Fibroblast of skin of scalp (primary cell): ENCODE results near the gene CCDC197.

ENCODE experiments used
- DNase-seq: peaks from one replicate; pipeline ENCODE4 v3.0.0-alpha.2; 2013

The CCDC197 gene

DNA sequence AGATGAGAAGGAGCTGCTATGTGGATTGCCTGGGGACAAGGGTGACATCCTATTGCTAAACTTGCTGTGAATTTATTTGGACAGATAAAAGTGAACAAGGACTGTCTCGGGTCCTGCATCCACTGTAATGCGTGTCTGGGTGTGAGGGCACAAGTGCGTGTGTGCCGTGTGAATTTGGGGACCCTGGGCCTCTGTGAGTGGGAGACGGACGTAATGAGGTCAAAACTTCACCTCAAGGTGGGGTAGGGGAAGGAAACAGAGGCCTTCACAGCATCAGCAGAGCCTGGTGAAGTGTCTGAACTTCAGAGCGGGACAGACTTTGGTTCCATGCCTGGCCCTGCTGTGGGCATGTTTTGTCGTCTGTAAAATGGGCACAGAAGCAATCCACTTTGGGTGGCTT, 35.5 kb upstream of the CCDC197 start:
- DNase-seq, result no peak

DNA sequence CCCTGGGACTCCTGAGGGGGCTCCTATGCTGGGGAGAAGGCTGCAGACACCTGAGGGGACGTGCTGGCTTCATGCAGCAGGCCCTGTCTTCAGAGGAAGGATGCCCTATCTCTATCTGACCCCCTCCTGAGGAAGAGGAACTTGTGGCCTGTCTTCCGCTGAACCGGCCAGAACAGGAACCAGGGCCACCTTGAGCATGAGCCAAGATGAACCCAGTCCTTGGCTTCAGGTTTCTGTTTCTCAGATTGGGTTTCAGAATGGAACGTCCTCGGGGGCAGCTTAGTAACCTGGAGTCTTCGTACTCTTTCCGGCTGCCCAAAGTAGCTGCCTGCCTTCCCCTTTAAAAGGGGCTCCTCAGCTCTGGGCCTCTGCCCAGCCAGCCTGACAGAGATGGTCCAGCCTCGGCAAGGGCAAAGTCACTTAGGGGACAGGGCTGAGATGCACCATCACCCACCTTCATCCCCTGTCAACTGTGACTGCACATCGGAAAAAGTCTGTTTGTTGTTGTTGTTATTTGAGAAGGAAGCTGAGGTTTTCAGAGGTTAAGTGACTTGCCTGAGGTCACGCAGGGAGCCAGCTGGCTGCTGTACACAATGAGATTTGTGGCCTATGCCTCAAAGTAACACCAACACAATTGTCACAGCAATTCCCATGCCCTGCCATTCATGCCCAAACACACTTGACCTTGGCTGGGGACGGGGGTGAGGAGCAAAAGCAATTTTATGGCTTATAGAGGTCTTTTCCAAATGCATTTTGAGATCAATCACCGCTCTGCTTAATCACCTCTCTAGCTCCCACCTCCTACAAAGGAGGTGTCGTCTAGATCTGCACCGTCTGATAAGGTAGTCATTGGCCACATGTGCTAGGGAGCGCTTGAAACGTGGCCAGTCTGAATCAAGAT, 34.1 kb upstream of the CCDC197 start:
- DNase-seq, result no peak

DNA sequence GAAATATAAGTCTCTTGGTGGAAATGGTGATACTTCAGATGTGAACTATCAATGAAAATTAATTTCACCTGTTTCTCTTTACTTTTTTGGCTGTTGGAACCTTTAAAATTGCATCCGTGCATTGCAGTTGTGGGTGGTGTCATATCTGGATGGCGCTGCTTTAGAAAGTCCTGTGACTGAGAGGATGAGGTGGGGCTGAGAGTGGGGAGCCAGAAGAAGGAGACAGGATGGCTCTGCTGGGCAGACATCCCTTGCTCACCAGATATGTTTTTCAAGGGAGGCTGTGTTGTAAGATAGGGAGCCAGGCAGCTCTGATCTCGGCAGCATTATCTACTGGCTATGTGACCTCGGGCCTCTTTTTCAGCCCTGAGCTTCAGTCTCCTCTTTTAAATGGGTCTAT, 33.4 kb upstream of the CCDC197 start:
- DNase-seq, result no peak

GRCh38 chr14:93964281-93964680, 32.8 kb upstream of the CCDC197 start:
- no peak for DNase-seq

- no peak for DNase-seq
Measured at GRCh38 chr14:93964820-93965286, 32.2 kb upstream of the CCDC197 start.

DNA sequence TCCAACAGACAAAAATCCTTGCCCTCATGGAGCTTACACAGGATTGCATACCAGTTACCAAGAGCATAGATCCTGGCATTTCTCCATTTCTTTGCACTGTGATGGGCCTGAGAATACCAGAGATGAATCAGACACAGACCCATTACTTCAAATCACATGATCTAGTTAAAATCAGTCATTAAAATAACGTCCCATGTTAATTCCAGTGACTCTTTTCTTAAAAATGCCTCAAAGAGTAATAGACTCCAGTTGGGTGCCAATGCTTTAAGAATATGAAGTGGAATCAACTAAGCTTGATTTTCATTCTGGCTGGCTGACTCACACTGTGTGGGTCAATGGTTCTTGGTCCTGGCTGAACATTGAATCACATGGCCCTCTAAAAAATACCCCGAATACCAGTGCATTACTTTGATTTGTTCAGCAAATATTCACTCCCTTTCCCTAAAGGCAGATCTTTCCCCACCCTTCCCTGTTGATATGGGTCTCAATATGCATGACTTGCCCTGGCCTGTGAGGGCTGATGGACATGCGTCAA, 31.7 kb upstream of the CCDC197 start:
- DNase-seq, result peak; percentile 93

- DNase-seq, result no peak
Measured at GRCh38 chr14:93965946-93966474, 31.1 kb upstream of the CCDC197 start.

DNA sequence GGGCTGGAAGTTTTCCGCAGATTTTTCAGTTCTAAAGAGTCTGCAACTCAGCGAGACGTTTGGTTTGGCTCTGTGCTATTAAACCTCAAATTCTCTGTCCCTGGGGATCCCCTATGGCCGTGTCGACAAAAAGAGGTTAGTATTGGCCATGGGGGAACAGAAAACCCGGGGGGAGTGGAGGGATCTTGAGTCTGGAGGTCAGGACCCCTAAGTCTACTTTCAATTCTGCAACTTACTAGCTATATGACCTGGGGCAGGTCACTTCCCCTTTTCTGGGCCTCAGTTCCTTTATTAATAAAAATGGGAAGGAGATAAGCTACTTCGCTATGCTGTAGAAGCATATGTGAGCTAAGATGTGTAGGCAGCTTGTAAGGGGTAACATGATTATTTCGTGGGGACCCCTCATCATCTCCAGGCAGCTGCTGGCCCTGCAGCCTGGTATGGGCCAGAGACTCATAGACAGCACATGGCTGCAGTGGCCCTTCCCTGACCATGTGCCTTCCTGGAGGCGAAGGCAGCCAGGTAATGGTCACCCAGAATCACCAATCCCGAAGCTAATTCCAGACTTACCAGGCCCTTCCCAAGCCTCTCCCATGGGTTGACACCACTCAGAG, 29.4 kb upstream of the CCDC197 start:
- DNase-seq, result no peak

GRCh38 chr14:93969082-93969828, 27.8 kb upstream of the CCDC197 start:
- DNase-seq, result no peak

DNA sequence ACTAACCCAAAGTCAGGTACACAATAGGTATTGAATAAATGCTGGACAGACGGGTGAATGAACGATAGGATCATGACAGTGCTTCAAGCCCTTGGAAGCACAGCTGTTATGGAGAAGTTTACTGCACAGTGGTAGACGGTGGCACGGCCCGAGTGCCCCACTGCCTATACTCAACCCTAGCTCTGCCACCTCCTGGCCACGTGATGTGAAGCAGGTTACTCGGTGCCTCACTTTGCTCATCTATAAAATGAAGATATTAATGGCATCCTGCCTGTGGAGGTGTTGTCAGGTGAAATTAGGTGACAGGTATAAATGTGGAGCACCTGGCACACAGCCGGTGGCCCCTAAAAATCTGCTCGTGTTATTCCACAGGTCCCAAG, 26.5 kb upstream of the CCDC197 start:
- DNase-seq, result no peak

- no peak for DNase-seq
Measured at GRCh38 chr14:93970965-93971634, 26.0 kb upstream of the CCDC197 start.

- no peak for DNase-seq
Measured at GRCh38 chr14:93971635-93972027, 25.5 kb upstream of the CCDC197 start.

DNA sequence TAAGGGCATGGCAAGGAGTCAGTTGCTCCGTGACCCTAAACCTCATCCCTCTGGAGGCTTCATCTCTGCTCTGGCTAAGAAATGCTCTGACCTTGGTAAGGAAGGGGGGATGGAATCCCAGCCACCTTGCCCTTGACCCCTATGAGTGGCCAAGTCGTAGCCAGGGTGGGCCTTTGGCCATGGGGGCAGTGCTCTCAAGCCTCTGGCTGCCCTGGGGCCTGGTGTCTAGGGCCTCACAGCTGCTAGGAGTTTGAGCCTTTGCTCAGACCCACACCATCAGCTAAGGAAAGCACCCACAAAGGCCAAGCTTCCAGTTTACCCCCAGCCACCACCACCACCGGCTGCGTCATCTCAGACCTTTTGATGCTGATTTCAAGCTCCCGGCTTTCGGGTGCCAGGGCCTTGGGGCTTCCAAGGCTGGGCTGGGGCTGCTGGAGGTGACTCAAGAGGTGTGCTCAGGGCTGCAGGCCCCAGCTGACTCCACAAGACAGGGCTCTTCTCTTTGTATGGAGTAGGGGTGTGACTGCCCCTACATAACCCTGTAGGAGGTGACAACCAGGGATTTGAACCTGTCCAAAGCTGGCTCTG, 24.4 kb upstream of the CCDC197 start:
- no peak for DNase-seq

DNA sequence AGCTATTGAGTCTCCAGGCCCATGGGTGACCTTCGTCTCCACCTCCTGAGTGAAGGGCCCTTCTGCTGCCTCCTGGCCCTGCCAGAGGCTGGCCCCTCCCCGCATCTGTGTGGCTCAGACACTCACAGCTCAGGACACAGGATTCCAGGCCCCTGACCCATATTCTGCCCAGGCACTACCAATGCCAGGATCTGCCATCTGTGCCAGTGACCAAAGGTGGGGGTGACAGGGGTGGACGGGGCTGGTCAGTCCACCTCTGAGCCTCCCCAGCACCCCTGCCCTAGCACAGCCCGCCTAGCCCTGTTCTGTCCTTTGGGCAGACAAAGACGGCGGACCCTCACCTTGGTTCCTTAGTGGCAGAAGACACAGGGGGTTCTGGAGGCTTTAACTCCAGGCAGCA, 23.5 kb upstream of the CCDC197 start:
- no peak for DNase-seq

DNA sequence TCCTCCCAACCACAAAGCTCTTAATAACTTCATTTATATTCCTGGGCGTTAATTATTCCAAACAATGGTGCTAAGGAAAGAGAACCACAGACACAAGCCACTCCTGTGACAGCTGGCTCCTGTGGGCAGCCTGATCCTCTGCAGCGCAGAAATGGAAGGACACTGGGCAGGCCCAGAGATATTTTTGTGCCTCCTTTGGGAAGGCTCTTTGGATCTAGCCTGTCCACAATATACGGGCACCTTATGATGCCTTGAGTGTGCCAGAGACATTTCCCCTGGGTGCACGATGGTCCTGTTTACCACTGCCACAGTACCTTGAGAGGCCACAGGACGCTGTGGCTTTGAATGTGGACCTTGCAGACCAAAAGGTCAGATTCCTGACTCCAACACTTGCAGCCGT, 22.8 kb upstream of the CCDC197 start:
- no peak for DNase-seq

GRCh38 chr14:93974833-93975232, 22.3 kb upstream of the CCDC197 start:
- no peak for DNase-seq

DNA sequence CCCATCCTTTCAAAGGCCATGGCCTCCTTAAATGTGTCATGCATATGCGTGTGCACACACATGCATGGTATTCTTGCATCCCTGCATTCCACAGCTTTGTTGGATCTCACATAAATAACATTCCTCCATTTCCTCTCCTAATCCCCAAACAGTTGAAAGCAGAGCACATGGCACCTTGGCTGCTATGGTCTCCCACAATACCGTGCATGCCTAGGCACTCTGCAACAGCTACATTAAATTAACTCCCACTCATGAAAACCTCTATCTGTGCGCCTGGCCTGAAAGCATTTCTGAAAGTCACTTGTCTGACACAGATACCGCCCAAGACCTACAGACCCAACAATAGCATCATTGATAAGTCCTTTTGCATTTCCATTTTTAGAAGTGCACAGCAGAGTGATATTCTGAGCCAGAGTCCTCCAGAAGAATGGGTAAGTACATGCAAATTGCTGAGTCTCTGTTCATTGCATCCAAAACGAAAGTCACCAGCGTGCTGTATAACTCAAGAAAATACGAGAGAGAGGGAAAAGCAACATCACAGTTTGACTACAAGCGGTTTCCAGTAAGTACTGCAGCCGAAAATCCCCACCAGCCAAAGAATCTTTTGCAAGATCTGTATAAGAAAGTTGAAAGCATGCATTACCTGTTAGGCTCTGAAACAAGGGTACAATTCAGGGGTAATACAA, 21.2 kb upstream of the CCDC197 start:
- DNase-seq, result no peak

- DNase-seq, result peak; percentile 44
Measured at GRCh38 chr14:93976477-93977057, 20.5 kb upstream of the CCDC197 start, which contains the start of gene ASB2. TSS of gene ASB2 (minus strand) at chr14:93976570. CDS start at chr14:93964539, 12,031 bp downstream.

- no peak for DNase-seq
Measured at GRCh38 chr14:93977171-93977570, 19.9 kb upstream of the CCDC197 start.

DNA sequence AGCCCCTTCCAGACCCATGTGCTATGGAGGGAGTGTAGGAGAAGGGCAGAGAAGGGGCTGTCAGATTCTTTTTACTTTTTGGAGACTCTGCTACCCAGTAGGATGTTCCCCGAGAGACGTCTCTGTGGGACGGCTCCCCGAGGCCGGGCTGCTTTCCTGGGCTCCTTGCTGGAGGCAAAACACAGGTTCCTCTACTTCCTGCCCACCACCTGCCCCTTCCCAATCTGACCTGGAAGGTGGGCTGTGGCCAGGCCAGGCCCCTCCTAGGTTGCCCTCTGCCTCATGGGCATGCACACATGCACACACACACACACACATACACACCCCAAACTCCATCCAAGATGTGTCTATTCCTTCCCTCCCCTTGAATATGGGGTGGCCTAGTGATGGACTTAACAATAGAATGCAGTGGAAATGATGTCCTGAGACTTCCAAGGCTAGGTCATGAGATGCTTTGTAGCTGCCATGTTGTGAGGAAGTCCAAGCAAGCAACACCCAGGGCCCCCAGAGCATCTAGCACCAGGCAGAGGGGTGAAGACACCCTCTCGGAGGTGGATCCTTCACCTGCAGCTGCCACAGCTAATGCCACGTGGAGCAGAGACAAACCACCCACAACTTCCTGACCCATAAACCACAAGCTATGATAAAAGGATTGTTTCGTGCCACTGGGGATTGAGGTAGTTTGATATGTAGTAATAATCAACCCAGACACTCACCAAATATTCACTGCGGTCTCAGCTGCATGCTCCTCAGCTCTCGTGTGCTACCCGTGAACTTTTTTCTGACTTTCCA, 19.1 kb upstream of the CCDC197 start:
- DNase-seq, result no peak
